ENCODE measurements around the gene EVC.

The EVC gene

DNA sequence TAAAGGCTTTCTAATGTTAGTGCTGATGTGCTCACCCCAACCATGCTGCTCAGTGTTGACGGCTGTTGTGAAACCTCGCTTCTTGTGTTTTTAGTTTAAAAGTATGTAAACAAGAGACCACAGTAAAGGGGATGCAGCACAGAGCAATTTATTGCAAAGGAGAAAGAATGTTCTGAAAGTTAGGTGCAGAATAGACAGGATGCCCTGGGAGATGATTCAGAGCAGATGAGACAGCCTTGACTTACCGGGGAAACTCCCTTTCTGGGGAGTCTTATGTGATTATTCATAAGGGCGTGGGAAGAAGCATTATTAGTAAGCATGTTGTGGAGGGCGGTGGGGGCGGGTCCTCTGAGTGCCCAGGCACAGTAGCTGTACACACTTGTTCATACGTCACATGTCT lies 47.7 kb downstream of the EVC start:
- peak; percentile 14 for DNase-seq

- DNase-seq: no peak
Measured at GRCh38 chr4:5759236-5760075, 48.5 kb downstream of the EVC start.

GRCh38 chr4:5760246-5760645 lies 49.2 kb downstream of the EVC start:
- DNase-seq: no peak

- no peak for DNase-seq
Measured at GRCh38 chr4:5760936-5761480, 50.0 kb downstream of the EVC start.

- DNase-seq: no peak
Measured at GRCh38 chr4:5770051-5770450, 59.0 kb downstream of the EVC start.

GRCh38 chr4:5772528-5773270 lies 61.7 kb downstream of the EVC start:
- DNase-seq: no peak

GRCh38 chr4:5773271-5773555 lies 62.2 kb downstream of the EVC start:
- no peak for DNase-seq

DNA sequence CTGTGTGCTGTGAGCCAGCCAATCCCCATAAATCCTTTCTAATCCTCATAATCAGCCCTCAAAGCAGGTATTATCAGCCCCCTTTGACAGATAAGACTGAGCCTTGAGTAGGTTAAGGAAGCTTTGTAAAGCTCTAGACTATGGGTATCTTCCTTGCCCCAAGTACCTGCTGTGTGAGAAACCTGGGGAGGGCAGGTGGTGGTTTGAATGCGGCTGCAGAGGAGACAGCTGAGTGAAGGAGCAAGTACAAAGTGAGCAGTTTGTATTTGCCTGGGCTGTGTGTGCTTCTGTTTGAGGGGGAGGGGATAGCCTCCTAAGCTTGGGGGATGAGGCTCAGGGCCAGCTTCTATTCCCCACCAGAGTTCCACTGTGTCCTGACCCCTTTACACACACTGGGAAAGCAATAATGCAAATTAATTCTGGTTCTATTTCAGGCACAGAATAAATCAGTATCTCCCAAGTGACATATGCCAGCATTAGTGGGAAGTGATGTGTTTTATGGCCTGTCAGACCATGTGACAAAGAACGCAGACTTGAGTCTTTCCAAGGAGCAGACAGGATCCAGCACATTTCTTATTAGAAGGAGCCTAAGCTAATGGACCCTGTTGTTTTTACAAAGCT lies 63.5 kb downstream of the EVC start:
- DNase-seq: no peak

GRCh38 chr4:5776510-5776909 lies 65.5 kb downstream of the EVC start:
- DNase-seq: no peak

- no peak for DNase-seq
Measured at GRCh38 chr4:5780831-5781480, 70.0 kb downstream of the EVC start.

DNA sequence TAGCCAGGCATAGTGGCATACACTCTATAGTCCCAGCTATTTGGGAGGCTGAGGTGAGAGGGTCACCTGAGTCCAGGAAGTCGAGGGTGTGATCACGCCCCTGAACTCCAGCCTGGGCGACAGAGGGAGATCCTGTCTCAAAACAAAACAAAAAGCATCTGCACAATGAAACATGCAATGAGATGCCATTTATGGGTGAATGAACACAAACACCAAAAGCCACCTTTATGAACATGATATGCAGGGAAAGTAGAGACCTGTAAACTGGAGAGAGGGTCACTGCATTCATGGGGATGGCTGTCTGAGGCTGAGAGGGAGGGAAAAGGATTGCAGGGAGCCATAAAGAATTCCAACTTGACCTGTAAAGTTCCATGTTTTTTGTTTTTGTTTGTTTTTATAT lies 70.7 kb downstream of the EVC start:
- DNase-seq: no peak

GRCh38 chr4:5782829-5783476 lies 72.0 kb downstream of the EVC start:
- DNase-seq: no peak

GRCh38 chr4:5783486-5783885 lies 72.5 kb downstream of the EVC start:
- no peak for DNase-seq

GRCh38 chr4:5784021-5784420 lies 73.0 kb downstream of the EVC start:
- DNase-seq: no peak

DNA sequence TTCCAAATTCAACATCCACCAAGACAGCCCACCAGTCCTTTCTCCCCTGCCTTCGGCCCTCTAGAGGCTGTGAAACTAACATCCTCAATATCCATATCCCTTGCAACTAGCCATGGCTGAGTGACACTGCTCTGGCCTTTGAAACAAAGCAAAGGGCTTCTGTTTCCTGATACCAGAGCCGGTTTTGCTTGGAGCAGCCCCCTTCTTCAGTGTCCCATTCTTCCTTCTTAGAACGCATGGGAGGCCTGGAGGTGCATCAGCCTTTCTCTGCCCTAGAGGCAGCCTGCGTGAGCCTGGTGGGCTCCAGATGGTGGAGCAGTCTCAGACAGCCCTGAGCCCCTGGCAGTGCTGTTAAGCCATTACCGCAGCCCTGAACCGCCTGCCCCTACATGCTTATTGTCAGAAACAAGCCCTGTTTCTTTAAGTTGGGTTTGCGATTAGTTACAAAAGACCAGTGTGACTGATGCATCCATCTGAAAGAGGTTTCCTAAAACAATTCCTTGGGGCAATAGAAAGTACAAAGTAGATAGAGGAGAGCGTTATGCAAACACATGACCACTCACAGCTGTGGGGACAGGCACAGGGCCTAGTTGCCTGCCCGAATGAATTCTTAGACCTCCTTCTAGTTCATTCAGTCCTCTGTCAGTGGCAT lies 74.1 kb downstream of the EVC start:
- no peak for DNase-seq

DNA sequence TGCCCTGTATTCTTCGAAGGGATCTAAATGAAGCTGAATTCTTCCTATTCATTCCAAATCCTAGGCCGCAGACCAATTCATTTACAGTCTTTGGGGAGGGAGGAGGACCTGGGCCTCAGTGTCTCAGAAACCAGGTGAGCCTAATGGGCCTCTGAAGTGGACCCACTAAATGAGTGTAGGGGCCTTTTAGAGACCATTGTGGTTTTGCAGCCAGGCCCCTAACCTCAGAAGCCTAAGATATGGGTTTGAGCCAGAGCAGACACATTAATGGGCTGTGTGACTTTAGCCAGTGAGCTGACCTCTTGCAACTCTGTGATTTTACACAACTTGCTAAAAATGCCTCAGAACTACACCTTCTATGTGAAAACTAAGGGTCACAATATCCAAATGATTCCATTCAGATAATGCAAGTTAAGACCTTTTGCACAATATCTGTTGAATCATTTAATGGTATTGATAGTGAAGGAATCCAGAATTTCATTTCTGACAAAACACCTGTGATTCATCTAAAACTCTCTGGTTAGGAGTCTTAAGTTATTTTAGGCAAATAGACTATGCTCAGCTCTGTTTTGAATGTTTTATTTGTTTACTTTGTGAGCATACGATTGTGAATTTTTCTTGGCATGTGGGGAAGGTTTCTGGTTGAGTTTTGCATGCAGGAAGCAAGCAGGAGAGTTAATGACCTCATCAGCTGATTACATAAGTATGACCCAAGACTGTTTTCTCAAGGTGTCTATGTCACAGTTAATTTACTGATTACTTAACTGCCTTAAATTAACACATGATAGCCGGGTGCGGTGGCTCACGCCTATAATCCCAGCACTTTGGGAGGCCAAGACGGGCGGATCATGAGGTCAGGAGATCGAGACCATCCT lies 75.0 kb downstream of the EVC start:
- no peak for DNase-seq

- no peak for DNase-seq
Measured at GRCh38 chr4:5787311-5787710, 76.3 kb downstream of the EVC start.

GRCh38 chr4:5788144-5788543 lies 77.1 kb downstream of the EVC start:
- DNase-seq: no peak

GRCh38 chr4:5789141-5789540 lies 78.1 kb downstream of the EVC start:
- no peak for DNase-seq

DNA sequence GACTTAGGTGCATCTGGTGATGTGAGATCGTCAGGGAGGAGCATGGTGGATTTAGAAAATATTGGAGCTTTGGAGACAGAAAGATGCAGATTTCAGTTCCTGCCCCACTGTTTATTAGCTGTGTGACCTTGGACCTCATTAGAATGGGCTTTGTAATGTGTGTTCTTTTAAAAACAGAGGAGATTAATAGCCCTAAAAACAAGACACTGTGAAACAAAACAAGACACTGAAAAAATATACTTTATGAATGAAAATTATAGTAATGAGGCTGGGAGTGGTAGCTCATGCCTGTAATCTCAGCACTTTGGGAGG lies 79.5 kb downstream of the EVC start:
- DNase-seq: no peak

DNA sequence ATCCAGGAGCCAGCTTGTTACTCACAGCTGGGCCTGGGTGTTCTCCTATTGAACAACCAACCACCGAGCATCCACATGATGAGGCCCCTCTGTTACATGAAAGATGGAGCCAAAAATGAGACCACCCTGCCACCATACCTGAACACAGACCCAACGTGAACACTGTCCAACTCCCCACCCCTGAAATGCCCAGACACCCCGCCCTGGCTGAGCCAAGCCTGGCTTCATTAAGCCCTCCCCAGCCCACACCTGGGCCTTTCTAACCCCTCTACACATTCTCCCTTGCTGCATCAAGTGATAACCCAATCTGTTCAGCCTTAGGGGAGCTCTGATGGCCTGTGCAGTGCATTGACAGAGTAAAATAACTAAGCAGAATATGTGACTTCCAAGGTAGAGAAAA lies 80.7 kb downstream of the EVC start:
- no peak for DNase-seq

Measured in CD4-positive, alpha-beta T cell treated with Interleukin-17A for 4 hours (primary cell).